GM19035 (cell line): Measurements from ENCODE around the gene NOVA2.

Source experiments
- ATAC-seq: cut with Tn5 transposase; IDR thresholded peaks from one replicate; pipeline ENCODE4 v1.9.1; 2021; ENCODE audit not compliant: unreplicated experiment

Gene NOVA2

GRCh38 chr19:45929247-45929646, 44.4 kb downstream of the NOVA2 start:
- ATAC-seq, result no peak

- peak; percentile 79 for ATAC-seq
Measured at GRCh38 chr19:45927565-45928261, 46.0 kb downstream of the NOVA2 start.

GRCh38 chr19:45924891-45925447, 48.7 kb downstream of the NOVA2 start:
- no peak for ATAC-seq

GRCh38 chr19:45922281-45922680, 51.4 kb downstream of the NOVA2 start:
- no peak for ATAC-seq

GRCh38 chr19:45920458-45920857, 53.2 kb downstream of the NOVA2 start:
- ATAC-seq, result no peak

GRCh38 chr19:45919678-45920077, 54.0 kb downstream of the NOVA2 start:
- no peak for ATAC-seq

- no peak for ATAC-seq
Measured at GRCh38 chr19:45918721-45919120, 54.9 kb downstream of the NOVA2 start.

GRCh38 chr19:45917421-45918091, 56.1 kb downstream of the NOVA2 start:
- no peak for ATAC-seq

GRCh38 chr19:45913874-45914830, 59.5 kb downstream of the NOVA2 start, which contains the start of gene NANOS2:
Gene NANOS2, minus strand, starts transcription at chr19:45914778. Its CDS starts 85 bp downstream, at chr19:45914693.
- no peak for ATAC-seq

GRCh38 chr19:45911291-45911690, 62.4 kb downstream of the NOVA2 start:
- ATAC-seq, result no peak

- no peak for ATAC-seq
Measured at GRCh38 chr19:45908956-45909355, 64.7 kb downstream of the NOVA2 start.

- ATAC-seq, result no peak
Measured at GRCh38 chr19:45906221-45906620, 67.4 kb downstream of the NOVA2 start.

GRCh38 chr19:45905011-45905410, 68.7 kb downstream of the NOVA2 start:
- no peak for ATAC-seq

GRCh38 chr19:45902651-45903625, 70.7 kb downstream of the NOVA2 start:
- ATAC-seq, result peak; percentile 90

- no peak for ATAC-seq
Measured at GRCh38 chr19:45901912-45902650, 71.6 kb downstream of the NOVA2 start, which contains the start of gene MYPOP. Gene MYPOP, minus strand, starts transcription at chr19:45902613. Its CDS starts 840 bp downstream, at chr19:45901773.

GRCh38 chr19:45901432-45901911, 72.2 kb downstream of the NOVA2 start:
- ATAC-seq, result no peak

- no peak for ATAC-seq
Measured at GRCh38 chr19:45900738-45901431, 72.8 kb downstream of the NOVA2 start.

GRCh38 chr19:45899919-45900589, 73.6 kb downstream of the NOVA2 start:
- ATAC-seq, result no peak
